Mesenchymal stem cell (in vitro differentiated cells and primary cell): ENCODE data around the gene ACY1.
A peak's percentile ranks its signal among the peaks of the same experiment; 100 is the strongest.

Source experiments
- DNase-seq: peaks from one replicate; pipeline ENCODE4 v3.0.0-alpha.2; 2013
- H2AFZ ChIP-seq: one replicate; pipeline ENCODE4 v1.6.1; 2013; ENCODE audit warnings: low read depth, mild to moderate bottlenecking, control low read depth, inconsistent platforms, low read length, moderate library complexity
- H2AK5ac ChIP-seq: 2 replicates; pipeline ENCODE4 v1.6.1; 2013; ENCODE audit warnings: low read length, moderate library complexity, mild to moderate bottlenecking, inconsistent platforms; ENCODE audit not compliant: severe bottlenecking
- H2BK120ac ChIP-seq: one replicate; pipeline ENCODE4 v1.6.1; 2013; ENCODE audit warnings: low read depth, mild to moderate bottlenecking, inconsistent platforms, low read length, moderate library complexity
- H2BK12ac ChIP-seq, 2 experiments: one replicate each; pipeline ENCODE4 v1.6.1; 2013; ENCODE audit warnings: inconsistent platforms in 2 of 2, low read length in 2 of 2, mild to moderate bottlenecking in 2 of 2, moderate library complexity in 2 of 2, control low read depth in 1 of 2
- H2BK15ac ChIP-seq: one replicate; pipeline ENCODE4 v1.6.1; 2013; ENCODE audit warnings: mild to moderate bottlenecking, low read depth, inconsistent platforms; ENCODE audit not compliant: poor library complexity, severe bottlenecking
- H2BK5ac ChIP-seq: 2 replicates; pipeline ENCODE4 v1.6.1; 2013; ENCODE audit warnings: low read depth, mild to moderate bottlenecking, low read length, control low read depth, inconsistent platforms; ENCODE audit not compliant: poor library complexity, severe bottlenecking
- H3K14ac ChIP-seq, 2 experiments: one replicate each; pipeline ENCODE4 v1.6.1; 2013; ENCODE audit warnings: inconsistent platforms in 2 of 2, low read length in 2 of 2, control low read depth in 1 of 2, mild to moderate bottlenecking in 1 of 2, moderate library complexity in 1 of 2
- H3K18ac ChIP-seq, 2 experiments: one replicate each; pipeline ENCODE4 v1.6.1; 2013; ENCODE audit warnings: inconsistent platforms in 2 of 2, low read length in 2 of 2, control low read depth in 1 of 2, low read depth in 1 of 2, mild to moderate bottlenecking in 1 of 2
- H3K23ac ChIP-seq, 2 experiments: one replicate each; pipeline ENCODE4 v1.6.1; 2013; ENCODE audit warnings: inconsistent platforms in 2 of 2, low read length in 2 of 2, mild to moderate bottlenecking in 2 of 2, moderate library complexity in 2 of 2, control low read depth in 1 of 2
- H3K27ac ChIP-seq: 2 replicates; pipeline ENCODE4 v1.5.1; 2013; ENCODE audit warnings: mild to moderate bottlenecking, moderate library complexity, low read length, control low read depth, inconsistent platforms; ENCODE audit not compliant: poor library complexity, severe bottlenecking
- H3K27me3 ChIP-seq, 2 experiments: 2 replicates each; pipeline versions ENCODE4 v1.6.1 to v1.7.0; 2013; ENCODE audit warnings: low read length in 2 of 2, mild to moderate bottlenecking in 2 of 2, moderate library complexity in 2 of 2, control low read depth in 1 of 2, inconsistent platforms in 1 of 2; ENCODE audit not compliant: control insufficient read depth in 1 of 2, insufficient read depth in 1 of 2
- H3K36me3 ChIP-seq, 2 experiments: 2 replicates each; pipeline versions ENCODE4 v1.6.1 to v1.7.0; 2013; ENCODE audit warnings: low read length in 2 of 2, control low read depth in 1 of 2, inconsistent platforms in 1 of 2, low read depth in 1 of 2, mild to moderate bottlenecking in 1 of 2; ENCODE audit not compliant: insufficient read depth in 2 of 2, control insufficient read depth in 1 of 2
- H3K4ac ChIP-seq, 2 experiments: one replicate each; pipeline ENCODE4 v1.6.1; 2013; ENCODE audit warnings: inconsistent platforms in 2 of 2, low read length in 2 of 2, mild to moderate bottlenecking in 2 of 2, moderate library complexity in 2 of 2, control low read depth in 1 of 2, low read depth in 1 of 2
- H3K4me1 ChIP-seq: 2 replicates; pipeline ENCODE4 v1.6.1; 2013; ENCODE audit warnings: low read depth, low read length, control low read depth; ENCODE audit not compliant: control insufficient read depth, insufficient read depth
- H3K4me2 ChIP-seq: 2 replicates; pipeline ENCODE4 v1.6.1; 2013; ENCODE audit warnings: low read length, mild to moderate bottlenecking, inconsistent platforms; ENCODE audit not compliant: poor library complexity, severe bottlenecking
- H3K4me3 ChIP-seq, 2 experiments: 2 replicates each; pipeline versions ENCODE4 v1.5.1 to v1.7.0; 2013; ENCODE audit warnings: low read length in 2 of 2, mild to moderate bottlenecking in 2 of 2, control low read depth in 1 of 2, low read depth in 1 of 2; ENCODE audit not compliant: insufficient read depth in 1 of 2
- H3K79me1 ChIP-seq: replicated peaks from 2 replicates; pipeline ENCODE4 v1.6.1; 2013; ENCODE audit warnings: mild to moderate bottlenecking, control low read depth, low read length, inconsistent platforms; ENCODE audit not compliant: poor library complexity, severe bottlenecking
- H3K9ac ChIP-seq: 2 replicates; pipeline ENCODE4 v1.7.0; 2013; ENCODE audit warnings: mild to moderate bottlenecking, low read length, moderate library complexity
- H3K9me3 ChIP-seq: 2 replicates; pipeline ENCODE4 v1.7.0; 2013; ENCODE audit warnings: mild to moderate bottlenecking, low read length; ENCODE audit not compliant: control insufficient read depth
- H4K8ac ChIP-seq: one replicate; pipeline ENCODE4 v1.6.1; 2013; ENCODE audit warnings: inconsistent platforms, mild to moderate bottlenecking, low read length, moderate library complexity
- H4K91ac ChIP-seq: one replicate; pipeline ENCODE4 v1.6.1; 2013; ENCODE audit warnings: mild to moderate bottlenecking, low read length, inconsistent platforms
- WGBS: methylation state at CpG from one replicate; pipeline ENCODE4 v1.1.7; 2013; ENCODE audit warnings: mixed read lengths; 5-methylcytosine and 5-hydroxymethylcytosine counted together

ACY1 gene

GRCh38 chr3:51964521-51964920 is 18.8 kb upstream of the ACY1 start:
- no peak overlapping the region for H3K9ac ChIP-seq
- no peak overlapping the region for H2AK5ac ChIP-seq
- H3K79me1 ChIP-seq: peaks cover 27% of the 10 kb centered on the region
- 95% methylated on average over 2 of the region's 4 CpGs for WGBS
- H3K23ac ChIP-seq: no peak overlapping the region
- no peak overlapping the region for H4K8ac ChIP-seq
- no peak overlapping the region for H3K27ac ChIP-seq
- H2BK12ac ChIP-seq: no peak overlapping the region
- H2BK5ac ChIP-seq: no peak overlapping the region
- no peak overlapping the region for H3K4ac ChIP-seq
- H2BK120ac ChIP-seq: no peak overlapping the region
- H3K4me3 ChIP-seq: peak overlapping the region in 1 of 2 experiments; percentile 26
- no peak overlapping the region for H3K4me2 ChIP-seq
- DNase-seq: no peak
- H3K18ac ChIP-seq: no peak overlapping the region
- no peak overlapping the region for H2AFZ ChIP-seq
- no peaks in the 10 kb centered on the region for H3K9me3 ChIP-seq
- peak overlapping the region; percentile 32 for H4K91ac ChIP-seq
- H3K36me3 ChIP-seq: peaks cover 16 to 32% of the 10 kb centered on the region in 2 experiments
- no peak overlapping the region for H2BK15ac ChIP-seq
- peaks cover 34% of the 10 kb centered on the region for H3K4me1 ChIP-seq
- H3K27me3 ChIP-seq: no peaks in the 10 kb centered on the region
- no peak overlapping the region for H3K14ac ChIP-seq

GRCh38 chr3:51966016-51966415 is 17.3 kb upstream of the ACY1 start:
- Histone ChIP-seq H2AK5ac (no peak overlapping the region), H2AFZ (no peak overlapping the region), H2BK120ac (no peak overlapping the region), H3K27me3 (no peaks in the 10 kb centered on the region), H3K18ac (peak overlapping the region in 1 of 2 experiments; percentile 16), H3K27ac (no peak overlapping the region), H3K4ac (no peak overlapping the region), H3K14ac (no peak overlapping the region), H3K36me3 (peaks cover 12 to 19% of the 10 kb centered on the region in 2 experiments), H3K9me3 (no peaks in the 10 kb centered on the region), H3K4me3 (no peak overlapping the region), H2BK15ac (peak overlapping the region; percentile 56), H3K23ac (no peak overlapping the region), H4K91ac (no peak overlapping the region), H3K4me1 (peaks cover 36% of the 10 kb centered on the region), H3K9ac (no peak overlapping the region), H2BK12ac (no peak overlapping the region), H2BK5ac (no peak overlapping the region), H3K4me2 (no peak overlapping the region), H3K79me1 (peaks cover 27% of the 10 kb centered on the region), H4K8ac (no peak overlapping the region)
- no peak for DNase-seq
- WGBS: 69% methylated on average over 2 of the region's 2 CpGs

GRCh38 chr3:51966486-51966885 is 16.8 kb upstream of the ACY1 start:
- H2BK12ac ChIP-seq: peak overlapping the region in 1 of 2 experiments; percentile 85
- peak overlapping the region; percentile 66 to 92 for H3K4me3 ChIP-seq
- H3K27ac ChIP-seq: no peak overlapping the region
- peaks cover 17 to 21% of the 10 kb centered on the region in 2 experiments for H3K36me3 ChIP-seq
- no peak overlapping the region for H2BK15ac ChIP-seq
- H2AK5ac ChIP-seq: no peak overlapping the region
- H3K4me1 ChIP-seq: peaks cover 41% of the 10 kb centered on the region
- WGBS: 80% methylated on average over 4 of the region's 5 CpGs
- peak overlapping the region; percentile 91 for H3K9ac ChIP-seq
- no peak overlapping the region for H2BK120ac ChIP-seq
- peak overlapping the region; percentile 3 for H2AFZ ChIP-seq
- DNase-seq: no peak
- peak overlapping the region; percentile 4 to 88 for H3K18ac ChIP-seq
- peak overlapping the region in 1 of 2 experiments; percentile 89 for H3K14ac ChIP-seq
- H3K4ac ChIP-seq: peak overlapping the region; percentile 64 to 65
- peak overlapping the region; percentile 50 for H4K8ac ChIP-seq
- peak overlapping the region; percentile 5 for H4K91ac ChIP-seq
- H3K9me3 ChIP-seq: no peaks in the 10 kb centered on the region
- peaks cover 29% of the 10 kb centered on the region for H3K79me1 ChIP-seq
- no peak overlapping the region for H2BK5ac ChIP-seq
- H3K4me2 ChIP-seq: peak overlapping the region; percentile 55
- H3K27me3 ChIP-seq: no peaks in the 10 kb centered on the region
- H3K23ac ChIP-seq: no peak overlapping the region

- Histone ChIP-seq H3K27me3 (no peaks in the 10 kb centered on the region), H3K18ac (peak overlapping the region; percentile 70 to 88), H4K8ac (no peak overlapping the region), H3K4me3 (peak overlapping the region; percentile 66 to 92), H3K23ac (peak overlapping the region in 1 of 2 experiments; percentile 23), H3K4me1 (peaks cover 38% of the 10 kb centered on the region), H3K4me2 (peak overlapping the region; percentile 55), H2BK120ac (no peak overlapping the region), H3K14ac (peak overlapping the region in 1 of 2 experiments; percentile 89), H2BK12ac (peak overlapping the region; percentile 38 to 85), H2BK15ac (peak overlapping the region; percentile 84), H3K79me1 (peaks cover 27% of the 10 kb centered on the region), H2AFZ (peak overlapping the region; percentile 3), H3K9me3 (no peaks in the 10 kb centered on the region), H4K91ac (peak overlapping the region; percentile 5), H3K9ac (peak overlapping the region; percentile 91), H3K4ac (peak overlapping the region; percentile 7 to 65), H3K27ac (no peak overlapping the region), H2AK5ac (peak overlapping the region; percentile 8), H2BK5ac (no peak overlapping the region), H3K36me3 (peaks cover 19% of the 10 kb centered on the region in 2 experiments)
- WGBS: 10% methylated on average over 24 of the region's 33 CpGs
- no peak for DNase-seq
Measured at GRCh38 chr3:51966922-51967383, 16.4 kb upstream of the ACY1 start.
